ENCODE data around the gene ACSS2.

GRCh38 chr20:34884260-34884659, 7.8 kb downstream of the ACSS2 start:
- TF ChIP-seq CTCF (IDR thresholded peaks at IDR 0.05) (no peak), POLR2A (IDR thresholded peaks at IDR 0.05) (no peak)

Measured in Peyer's patch (tissue), 4 donors.